Dermis microvascular lymphatic vessel endothelial cell (primary cell): ENCODE results near the gene PFKFB3. TPM values are rescaled to one million over a fixed set of nuclear protein-coding genes. Genes with fewer than 3 reads are reported as not detected.
"Not testable (repeated sequence)": the region's sequence is repeated elsewhere in the genome, so short reads cannot be mapped to it uniquely, and the experiment has no call there.

ENCODE experiments used
- DNase-seq, 2 donors: peaks; one replicate each; pipeline versions ENCODE4 v3.0.0 to v3.0.0-alpha.2; 2010; ENCODE audit warnings: low read depth in 2 of 2
- total RNA-seq: library from RNA; depleted of rRNA; stranded (reverse); fragments of >200 nt; gene quantifications from 2 replicates; pipeline ENCODE4 v1.2.1, GENCODE V29; 2014

The PFKFB3 gene
- 24.5 and 25.3 TPM in 2 replicates for total RNA-seq

DNA sequence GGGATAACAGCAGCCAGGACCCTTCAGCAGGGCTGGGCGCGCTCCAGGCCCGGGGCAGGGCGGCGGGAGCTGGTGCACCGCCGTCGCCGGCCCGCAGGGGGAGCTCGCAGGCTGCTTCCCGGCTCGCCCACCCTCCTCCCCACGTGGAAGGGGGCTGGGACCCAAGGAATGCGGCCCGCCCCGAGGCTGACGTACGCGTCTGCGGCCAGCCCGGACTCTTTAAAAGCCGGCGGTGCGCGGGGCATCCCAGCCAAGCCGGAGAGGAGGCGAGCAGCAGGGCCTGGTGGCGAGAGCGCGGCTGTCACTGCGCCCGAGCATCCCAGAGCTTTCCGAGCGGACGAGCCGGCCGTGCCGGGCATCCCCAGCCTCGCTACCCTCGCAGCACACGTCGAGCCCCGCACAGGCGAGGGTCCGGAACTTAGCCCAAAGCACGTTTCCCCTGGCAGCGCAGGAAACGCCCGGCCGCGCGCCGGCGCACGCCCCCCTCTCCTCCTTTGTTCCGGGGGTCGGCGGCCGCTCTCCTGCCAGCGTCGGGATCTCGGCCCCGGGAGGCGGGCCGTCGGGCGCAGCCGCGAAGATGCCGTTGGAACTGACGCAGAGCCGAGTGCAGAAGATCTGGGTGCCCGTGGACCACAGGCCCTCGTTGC lies at the start of gene PFKFB3:
Gene PFKFB3, plus strand, starts transcription at position 249 of the 647 bp plus-strand sequence. Its CDS starts 329 bp downstream, at position 578.
- DNase-seq, result peak; percentile 79 to 94

GRCh38 chr10:6153845-6154244 lies 48.9 kb upstream of the PFKFB3 start:
- no peak for DNase-seq

DNA sequence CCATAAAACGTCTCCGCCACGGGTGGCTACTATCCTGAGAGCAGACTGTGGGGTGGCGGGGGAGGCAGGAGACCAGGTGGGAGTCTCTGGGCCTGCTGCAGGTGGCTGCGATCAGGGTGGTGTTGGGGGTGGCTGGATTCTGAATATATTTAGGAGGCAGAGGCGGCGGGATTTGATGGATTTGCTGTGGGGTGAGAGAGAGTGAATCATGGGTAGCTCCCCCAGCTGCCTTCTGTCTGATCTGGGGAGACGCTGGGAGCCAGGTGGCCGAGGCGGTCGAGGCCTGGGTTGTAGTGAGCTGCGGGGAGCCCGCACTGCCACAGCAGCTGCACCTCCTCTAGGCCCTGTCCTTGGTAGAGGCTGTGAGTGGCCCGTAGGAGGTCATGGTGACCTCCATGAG lies 48.2 kb upstream of the PFKFB3 start:
- DNase-seq, result no peak

- DNase-seq, result no peak
These were observed 44.5 kb upstream of the PFKFB3 start for GRCh38 chr10:6158276-6158675.

DNA sequence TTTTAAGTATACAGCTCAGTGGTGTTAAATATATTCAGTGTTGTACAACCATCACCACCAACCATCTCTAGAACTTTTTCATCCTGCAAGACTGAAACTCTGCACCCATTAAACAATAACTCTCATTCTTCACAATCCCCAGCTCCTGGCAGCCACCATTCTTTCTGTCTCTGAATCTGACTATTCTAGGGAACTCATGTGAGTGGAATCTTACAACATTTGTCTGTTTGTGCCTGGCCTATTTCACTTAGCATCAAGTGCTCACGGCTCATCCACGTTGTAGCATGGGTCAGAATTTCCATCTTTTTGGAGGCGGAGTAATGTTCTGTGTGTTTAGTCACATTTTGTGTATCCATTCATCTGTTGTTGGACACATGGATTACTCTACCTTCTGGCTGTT lies 40.8 kb upstream of the PFKFB3 start:
- no peak for DNase-seq

- DNase-seq, result no peak
These were observed 40.0 kb upstream of the PFKFB3 start for GRCh38 chr10:6162589-6163356.

- DNase-seq, result peak; percentile 75 to 91
These were observed 39.1 kb upstream of the PFKFB3 start for GRCh38 chr10:6163364-6164270.

DNA sequence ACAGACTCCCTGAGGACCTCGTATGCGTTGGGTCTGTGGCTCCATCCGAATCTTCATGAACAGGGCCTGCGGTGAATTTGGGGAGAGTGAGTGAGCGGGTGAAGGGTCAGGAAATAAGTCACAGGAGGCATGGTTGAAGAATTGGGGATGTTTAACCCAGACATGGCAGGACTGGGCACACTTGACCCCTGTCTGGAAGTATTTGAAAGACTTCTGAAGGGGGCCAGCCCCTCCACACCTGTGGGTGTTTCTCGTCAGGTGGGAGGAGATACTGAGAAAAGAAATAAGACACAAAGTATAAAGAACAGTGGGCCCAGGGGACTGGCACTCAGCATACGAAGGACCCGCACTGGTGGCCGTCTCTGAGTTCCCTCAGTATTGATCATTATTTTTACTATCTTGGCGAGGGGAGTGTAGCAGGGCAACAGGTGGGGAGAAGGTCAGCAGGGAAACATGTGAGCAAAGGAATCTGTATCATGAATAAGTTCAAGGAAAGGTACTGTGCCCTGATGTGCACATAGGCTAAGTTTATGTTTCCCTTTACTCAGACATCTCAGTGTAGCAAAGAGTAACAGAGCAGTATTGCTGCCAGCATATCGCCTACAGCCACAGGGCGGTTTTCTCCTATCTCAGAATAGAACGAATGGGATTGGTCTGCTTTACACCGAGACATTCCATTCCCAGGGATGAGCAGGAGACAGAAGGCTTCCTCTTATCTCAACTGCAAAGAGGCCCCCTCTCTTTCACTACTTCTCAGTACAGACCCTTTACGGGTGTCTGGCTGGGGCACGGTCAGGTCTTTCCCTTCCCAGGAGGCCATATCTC lies 38.2 kb upstream of the PFKFB3 start:
- DNase-seq, result no peak

GRCh38 chr10:6165221-6165725 lies 37.5 kb upstream of the PFKFB3 start:
- no peak for DNase-seq

DNA sequence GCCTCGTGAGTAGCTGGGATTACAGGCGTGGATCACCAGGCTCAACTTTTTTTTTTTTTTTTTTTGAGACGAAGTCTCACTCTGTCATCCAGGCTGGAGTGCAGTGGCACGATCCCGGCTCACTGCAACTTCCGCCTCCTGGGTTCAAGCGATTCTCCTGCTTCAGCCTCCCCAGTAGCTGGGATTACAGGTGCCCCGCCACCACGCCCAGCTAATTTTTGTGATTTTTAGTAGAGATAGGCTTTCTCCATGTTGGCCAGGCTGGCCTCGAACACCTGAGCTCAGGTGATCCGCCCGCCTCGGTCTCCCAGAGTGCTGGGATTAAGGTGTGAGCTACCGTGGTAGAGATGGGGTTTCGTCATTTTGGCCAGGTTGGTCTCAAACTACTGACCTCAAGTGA lies 36.8 kb upstream of the PFKFB3 start:
- not testable (repeated sequence) for DNase-seq

DNA sequence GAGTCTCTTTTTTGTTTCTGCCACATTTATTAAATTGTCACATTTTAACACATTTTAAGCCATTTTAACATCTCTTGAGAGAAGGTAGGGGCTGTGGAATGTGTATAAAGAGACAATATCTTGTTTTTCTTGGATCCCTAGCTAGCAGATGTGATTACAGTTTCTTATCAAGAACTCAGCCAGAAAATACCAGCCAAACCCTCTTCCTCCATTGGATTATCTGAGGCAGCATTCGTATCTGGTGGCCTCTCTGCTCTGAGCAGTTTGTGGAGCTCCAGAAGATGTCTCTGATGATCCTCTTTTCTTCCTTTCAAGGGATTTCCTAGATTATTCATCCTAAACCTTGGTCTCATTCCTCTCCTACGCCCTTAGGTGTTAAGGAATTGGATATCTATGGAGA lies 35.3 kb upstream of the PFKFB3 start:
- no peak for DNase-seq

DNA sequence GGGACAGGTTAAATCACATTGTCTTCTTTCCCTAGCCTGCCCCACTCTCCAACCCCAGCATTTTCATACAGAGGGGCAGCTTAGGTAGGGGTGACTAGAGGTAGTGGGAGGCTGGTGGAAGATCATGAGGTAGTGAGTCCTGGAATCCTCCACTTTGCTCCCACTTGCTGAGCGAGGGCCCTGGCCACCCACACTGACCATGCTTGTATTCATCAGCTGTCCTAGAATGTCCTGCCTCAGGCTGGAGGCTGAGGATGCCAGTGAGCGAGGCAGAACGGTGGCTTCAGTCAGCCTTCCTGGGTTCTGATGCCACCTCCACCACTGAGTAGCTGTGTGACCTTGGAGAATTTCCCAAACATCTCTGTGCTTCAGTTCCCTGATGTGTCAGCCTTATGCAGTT lies 34.6 kb upstream of the PFKFB3 start:
- DNase-seq, result no peak

GRCh38 chr10:6170638-6171037 lies 32.1 kb upstream of the PFKFB3 start:
- peak in 1 of 2 donors; percentile 69 for DNase-seq

- peak; percentile 50 to 96 for DNase-seq
These were observed 30.6 kb upstream of the PFKFB3 start for GRCh38 chr10:6171881-6172695.

GRCh38 chr10:6173203-6173602 lies 29.5 kb upstream of the PFKFB3 start:
- no peak for DNase-seq

DNA sequence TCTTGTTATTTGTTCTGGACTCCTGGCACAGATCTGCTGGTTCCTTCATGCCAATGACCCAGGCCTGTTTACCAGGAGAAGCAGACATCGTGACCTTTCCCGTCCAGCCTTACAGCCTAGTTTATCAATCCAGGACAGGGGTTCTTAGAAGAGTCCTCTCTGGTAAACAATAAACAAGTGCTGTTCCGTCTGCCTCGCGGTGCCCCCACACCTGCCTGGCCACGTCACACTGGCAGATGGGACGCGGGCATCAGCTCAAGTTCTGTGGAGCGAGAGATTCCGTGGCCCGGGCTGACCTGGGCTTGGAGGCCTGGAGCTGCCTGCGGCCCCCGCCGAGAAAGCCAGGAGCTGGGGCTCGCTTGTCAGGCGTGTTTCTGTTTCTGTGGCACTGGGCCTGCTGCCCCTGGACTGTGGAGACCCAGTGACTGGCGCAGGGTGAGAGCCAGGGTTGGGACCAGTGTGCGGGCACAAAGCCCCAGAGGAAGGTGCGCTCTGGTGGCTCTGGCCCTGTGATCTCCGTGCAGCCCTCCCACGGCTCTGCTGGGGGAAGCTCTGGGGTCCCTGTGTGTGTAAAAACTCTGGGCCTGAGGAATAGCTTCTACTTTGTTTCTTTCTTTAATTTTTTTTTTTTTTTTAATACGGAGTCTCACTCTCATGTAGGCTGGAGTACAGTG lies 28.4 kb upstream of the PFKFB3 start:
- no peak for DNase-seq

DNA sequence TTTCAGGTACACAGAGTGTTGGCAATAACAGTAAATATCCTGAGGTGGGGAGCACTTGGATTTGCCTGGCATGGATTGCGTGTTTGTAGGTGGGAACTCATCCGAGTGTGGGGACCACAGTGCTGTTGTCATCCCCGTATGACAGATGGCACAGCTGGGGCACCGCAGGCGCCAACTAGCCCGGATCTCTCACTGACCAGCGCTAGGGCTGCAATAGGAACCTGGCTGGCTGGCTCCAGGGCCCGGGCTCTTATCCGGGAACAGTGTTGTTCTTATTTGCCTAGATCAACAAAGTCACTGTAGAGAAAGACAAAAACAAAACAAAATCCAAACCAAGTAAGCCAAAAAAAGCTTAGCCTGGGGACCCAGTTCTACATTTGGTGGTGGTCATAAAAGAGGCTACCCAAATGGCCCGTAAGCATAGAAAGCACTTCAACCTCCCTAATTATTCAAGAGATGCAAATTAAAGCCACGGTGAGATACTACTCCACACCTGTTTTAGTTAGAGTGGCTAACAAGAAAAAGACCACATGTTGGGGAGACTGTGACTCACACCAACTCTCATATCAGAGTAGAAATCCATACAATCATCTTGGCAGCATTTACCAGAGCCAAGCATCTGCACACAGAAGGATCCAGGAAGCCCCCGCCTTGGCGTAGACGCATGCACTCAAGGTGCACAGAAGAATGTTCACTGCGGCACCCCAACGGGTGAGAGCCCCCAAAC lies 27.2 kb upstream of the PFKFB3 start:
- DNase-seq, result no peak

GRCh38 chr10:6176691-6177231 lies 26.0 kb upstream of the PFKFB3 start:
- DNase-seq, result peak in 1 of 2 donors; percentile 33
